Naive thymus-derived CD8-positive, alpha-beta T cell (primary cell): ENCODE measurements around the gene ALDOA. TPM values are rescaled to one million over a fixed set of nuclear protein-coding genes. Genes with fewer than 3 reads are reported as not detected.

Experiments
- ATAC-seq, 2 donors: fragments of 150-1000 bp; cut with Tn5 transposase in 1 of 2; sonication (Bioruptor Pico), chemical (Tn5 transposase) in 1 of 2; 1 replicate in 1 of 2; 2 replicates in 1 of 2; pipeline ENCODE4 v1.10.0; 2021; ENCODE audit warnings: mild to moderate bottlenecking in 2 of 2, moderate library complexity in 2 of 2
- POLR2A ChIA-PET: fragments of 350-600 bp; sonication (Branson Sonifier 250); formaldehyde crosslinking; loops from one replicate; lab custom pipeline; 2021; ENCODE audit warnings: antibody characterized with exemption; lab: Charles Lee
- DNase-seq, 10 donors: peaks; one replicate each; pipeline versions ENCODE4 v3.0.0 to v3.0.0-alpha.2; 2020 to 2022
- H3K27ac Mint-ChIP-seq, 10 donors: one replicate each; pipeline ENCODE4 v1.8.0; 2020 to 2022; ENCODE audit warnings: mild to moderate bottlenecking in 10 of 10, mixed read lengths in 10 of 10, moderate library complexity in 4 of 10, inconsistent platforms in 1 of 10
- H3K27me3 Mint-ChIP-seq, 5 donors: one replicate each; pipeline ENCODE4 v1.8.0; 2021 to 2022; ENCODE audit warnings: mixed read lengths in 5 of 5
- H3K36me3 Mint-ChIP-seq, 3 donors: one replicate each; pipeline ENCODE4 v1.8.0; 2020 to 2022; ENCODE audit warnings: mixed read lengths in 3 of 3, mild to moderate bottlenecking in 2 of 3, inconsistent platforms in 1 of 3
- H3K4me1 Mint-ChIP-seq, 4 donors: one replicate each; pipeline ENCODE4 v1.8.0; 2021 to 2022; ENCODE audit warnings: mixed read lengths in 4 of 4
- H3K4me3 Mint-ChIP-seq, 10 donors: one replicate each; pipeline ENCODE4 v1.8.0; 2020 to 2022; ENCODE audit warnings: mild to moderate bottlenecking in 10 of 10, mixed read lengths in 10 of 10, moderate library complexity in 6 of 10, inconsistent platforms in 1 of 10
- H3K9me3 Mint-ChIP-seq, 9 donors: one replicate each; pipeline ENCODE4 v1.8.0; 2020 to 2022; ENCODE audit warnings: mixed read lengths in 9 of 9, mild to moderate bottlenecking in 3 of 9, inconsistent platforms in 1 of 9, moderate library complexity in 1 of 9
- polyA plus RNA-seq, 3 donors: library from polyadenylated mRNA; unstranded; fragments of 300-500 nt; fragmentation: Illumina TruSeq; gene quantifications; one replicate each; pipeline ENCODE4 v1.2.3, GENCODE V29; 2021
- total RNA-seq, 8 experiments: library from RNA in 2 of 8; stranded (reverse) in 2 of 8; gene quantifications; one replicate each; pipeline ENCODE4 v1.2.3 and lab custom pipeline; 2021 to 2026

ALDOA gene
- total and polyA plus RNA-seq, 5 experiments from 2014 or later, result 580 to 1,176 (median 798) TPM

DNA sequence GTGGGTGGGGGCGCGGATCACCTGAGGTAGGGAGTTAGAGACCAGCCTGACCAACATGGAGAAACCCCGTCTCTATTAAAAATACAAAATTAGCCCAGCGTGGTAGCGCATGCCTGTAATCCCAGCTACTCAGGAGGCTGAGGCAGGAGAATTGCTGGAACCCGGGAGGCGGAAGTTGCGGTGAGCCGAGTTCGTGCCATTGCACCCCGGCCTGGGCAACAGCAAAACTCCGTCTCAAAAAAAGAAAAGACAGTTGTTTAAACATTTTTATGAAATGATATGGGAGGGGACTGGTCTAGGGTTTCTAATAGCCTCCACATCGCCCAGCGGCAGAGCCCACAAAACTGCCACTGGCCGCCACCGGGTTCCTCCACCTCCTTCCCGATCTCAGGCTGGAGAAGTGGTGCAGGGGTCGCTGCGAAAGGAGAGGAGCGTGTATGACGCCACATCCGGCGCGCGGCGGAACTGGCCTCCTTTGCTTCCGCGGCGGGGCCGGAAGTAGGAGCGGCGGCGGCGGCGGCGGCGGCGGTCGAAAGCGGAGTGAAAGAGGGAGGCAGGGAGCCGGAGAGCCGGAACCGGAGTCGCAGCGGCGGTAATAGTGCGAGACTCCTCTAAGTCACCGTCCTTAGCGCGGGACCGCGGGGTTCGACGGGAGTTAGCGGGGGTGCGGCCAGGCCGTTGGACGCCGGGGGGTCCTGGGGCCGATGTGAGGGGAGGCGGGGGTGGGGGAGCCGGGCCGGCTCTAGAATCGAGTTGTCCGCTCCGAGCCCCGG is 10.1 kb downstream of the ALDOA start, which contains the start of gene PPP4C:
PPP4C (plus strand) TSS at position 492 of the 773 bp plus-strand sequence. CDS start 384 bp downstream, outside the sequence.
- no peaks in the 10 kb centered on the region for H3K27me3 Mint-ChIP-seq
- DNase-seq (peak; percentile 83 to 93 (median 89)), ATAC-seq (peak; percentile 86 to 96)
- peak within 1 kb of the TSS; percentile 90 to 98 (median 96) for H3K4me3 Mint-ChIP-seq
- peaks cover 0 to 46% (median 7%) of the 10 kb centered on the region in 3 donors for H3K36me3 Mint-ChIP-seq
- H3K4me1 Mint-ChIP-seq, result peaks cover 18 to 54% (median 39%) of the 10 kb centered on the region in 4 donors
- H3K9me3 Mint-ChIP-seq, result no peaks in the 10 kb centered on the region
- POLR2A ChIA-PET, result interaction anchor here (0.6 to 11.2 kb wide), 7 partner anchors 10 to 111 kb away, joined by 3 to 127 read pairs (median 6); partner anchors contain the start of genes ALDOA and TBX6
- peak within 1 kb of the TSS; percentile 94 to 98 (median 97) for H3K27ac Mint-ChIP-seq

DNA sequence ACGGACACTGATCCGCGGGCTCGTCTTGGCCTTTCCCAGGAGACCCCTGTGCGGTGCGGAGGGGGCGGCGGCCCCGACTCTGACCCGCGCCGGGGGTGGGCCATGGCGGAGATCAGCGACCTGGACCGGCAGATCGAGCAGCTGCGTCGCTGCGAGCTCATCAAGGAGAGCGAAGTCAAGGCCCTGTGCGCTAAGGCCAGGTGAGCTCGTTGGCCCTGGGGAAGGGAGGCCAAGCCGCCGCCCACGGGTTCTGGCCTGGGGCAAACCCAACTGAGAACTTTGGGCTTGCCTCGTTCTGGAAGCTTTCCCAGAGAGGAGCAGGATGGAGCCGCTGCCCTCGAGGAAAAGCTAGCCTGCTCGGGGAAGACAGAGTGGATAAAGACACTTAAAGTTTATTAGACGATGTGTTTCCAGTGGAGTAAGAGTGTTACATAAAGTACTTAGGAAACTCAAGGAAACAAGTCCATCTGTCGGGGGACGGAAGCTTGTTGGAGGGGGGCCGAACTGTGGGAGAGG is 10.8 kb downstream of the ALDOA start:
- Mint-ChIP-seq H3K4me1 (peaks cover 18 to 49% (median 38%) of the 10 kb centered on the region in 4 donors), H3K36me3 (peaks cover 0 to 46% (median 7%) of the 10 kb centered on the region in 3 donors), H3K4me3 (peak overlapping the region; percentile 87 to 98 (median 96)), H3K9me3 (no peaks in the 10 kb centered on the region), H3K27me3 (no peaks in the 10 kb centered on the region), H3K27ac (peak overlapping the region; percentile 85 to 98 (median 94))
- peak in 1 of 10 donors; percentile 65 for DNase-seq
- POLR2A ChIA-PET, result interaction anchor here (0.6 to 11.2 kb wide), 8 partner anchors 10 to 1783 kb away, joined by 3 to 127 read pairs (median 5); partner anchors contain the start of genes ALDOA, CORO1A and TBX6
- peak; percentile 49 to 51 for ATAC-seq

DNA sequence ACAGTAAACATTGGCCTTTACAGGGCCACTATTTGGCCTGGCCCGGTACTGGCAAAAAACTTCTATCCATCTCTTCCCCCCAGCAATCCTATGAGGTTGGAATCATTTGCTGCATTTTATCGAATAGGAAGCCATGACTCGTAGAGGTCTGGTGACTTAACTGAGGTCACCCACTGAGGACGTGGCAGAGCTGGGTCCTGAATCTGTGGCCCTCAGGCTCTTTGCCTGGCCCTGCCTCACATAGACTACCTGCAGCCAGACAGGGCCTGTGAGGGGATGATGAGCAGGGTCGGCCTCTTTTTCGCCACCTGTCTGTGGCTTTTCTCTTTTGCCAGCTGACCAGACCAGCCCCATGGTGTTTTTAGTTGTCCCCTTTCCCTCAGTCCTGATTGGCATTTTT is 12.1 kb downstream of the ALDOA start:
- no peaks in the 10 kb centered on the region for H3K27me3 Mint-ChIP-seq
- H3K36me3 Mint-ChIP-seq, result peaks cover 0 to 46% (median 2%) of the 10 kb centered on the region in 3 donors
- DNase-seq (no peak), ATAC-seq (no peak)
- H3K4me3 Mint-ChIP-seq, result peak overlapping the region; percentile 87 to 98 (median 96)
- POLR2A ChIA-PET, result interaction anchor here (0.6 to 11.2 kb wide), 5 partner anchors 12 to 196 kb away, joined by 3 to 127 read pairs (median 4); partner anchors contain the start of genes ALDOA, CORO1A and TBX6
- peaks cover 22 to 47% (median 37%) of the 10 kb centered on the region in 4 donors for H3K4me1 Mint-ChIP-seq
- peak overlapping the region in 9 of 10 donors; percentile 76 to 98 (median 94) for H3K27ac Mint-ChIP-seq
- H3K9me3 Mint-ChIP-seq, result no peaks in the 10 kb centered on the region

DNA sequence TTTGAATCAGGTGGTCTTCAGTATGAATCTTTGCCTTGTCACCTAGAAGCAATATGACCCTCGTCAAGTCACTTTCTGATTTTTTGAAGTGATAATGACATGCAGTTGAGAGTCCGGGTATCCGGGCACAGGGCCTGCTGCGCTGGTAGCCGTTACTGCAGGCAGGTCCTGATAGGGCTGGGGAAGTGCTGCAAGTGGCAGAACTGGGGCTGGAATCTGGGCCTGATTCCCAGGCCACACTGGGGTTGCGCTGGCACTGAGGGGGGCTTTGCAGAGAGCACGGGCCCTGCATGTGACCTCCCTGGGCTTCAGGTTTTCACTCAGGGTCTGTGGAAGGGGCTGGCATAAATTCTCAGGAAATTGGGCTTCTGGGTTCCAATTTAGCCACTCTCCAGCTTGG is 13.2 kb downstream of the ALDOA start:
- Mint-ChIP-seq H3K27ac (peak overlapping the region in 1 of 10 donors; percentile 49), H3K4me3 (peak overlapping the region in 1 of 10 donors; percentile 40), H3K36me3 (peaks cover 0 to 57% (median 2%) of the 10 kb centered on the region in 3 donors), H3K27me3 (no peaks in the 10 kb centered on the region), H3K4me1 (peaks cover 26 to 48% (median 37%) of the 10 kb centered on the region in 4 donors), H3K9me3 (no peaks in the 10 kb centered on the region)
- no peak for DNase-seq
- POLR2A ChIA-PET, result interaction anchor here (0.6 to 11.2 kb wide), 6 partner anchors 13 to 1225 kb away, joined by 3 to 127 read pairs (median 4); partner anchors contain the start of genes ALDOA, CORO1A and TBX6
- no peak for ATAC-seq

DNA sequence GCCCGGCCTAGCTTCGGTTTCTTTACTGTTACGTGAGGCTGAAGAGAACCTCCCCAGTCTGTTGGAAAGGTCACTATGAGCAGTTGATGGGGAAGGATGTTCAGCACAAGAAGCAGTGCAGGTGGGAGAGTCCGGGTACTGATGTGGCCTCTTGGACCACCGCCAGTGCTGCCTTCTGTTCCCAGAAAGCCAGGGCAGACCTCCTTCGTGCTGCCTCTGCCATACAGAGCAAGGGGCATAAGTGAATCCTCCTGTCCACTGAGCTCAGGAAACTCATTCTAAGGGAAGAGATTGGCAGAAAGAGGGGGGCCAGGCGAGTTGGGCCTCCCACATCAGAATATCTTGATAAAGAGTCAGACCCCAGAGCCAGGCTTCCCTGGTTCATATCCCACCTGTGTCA is 13.9 kb downstream of the ALDOA start:
- H3K36me3 Mint-ChIP-seq, result peaks cover 0 to 65% (median 2%) of the 10 kb centered on the region in 3 donors
- no peak for DNase-seq
- peak overlapping the region in 3 of 10 donors; percentile 20 to 52 (median 31) for H3K27ac Mint-ChIP-seq
- H3K4me1 Mint-ChIP-seq, result peaks cover 26 to 50% (median 37%) of the 10 kb centered on the region in 4 donors
- no peak for ATAC-seq
- H3K9me3 Mint-ChIP-seq, result no peaks in the 10 kb centered on the region
- no peak overlapping the region for H3K4me3 Mint-ChIP-seq
- POLR2A ChIA-PET, result interaction anchor here (0.6 to 11.2 kb wide), 5 partner anchors 12 to 1226 kb away, joined by 3 to 127 read pairs (median 4); partner anchors contain the start of genes ALDOA and TBX6
- H3K27me3 Mint-ChIP-seq, result no peaks in the 10 kb centered on the region

DNA sequence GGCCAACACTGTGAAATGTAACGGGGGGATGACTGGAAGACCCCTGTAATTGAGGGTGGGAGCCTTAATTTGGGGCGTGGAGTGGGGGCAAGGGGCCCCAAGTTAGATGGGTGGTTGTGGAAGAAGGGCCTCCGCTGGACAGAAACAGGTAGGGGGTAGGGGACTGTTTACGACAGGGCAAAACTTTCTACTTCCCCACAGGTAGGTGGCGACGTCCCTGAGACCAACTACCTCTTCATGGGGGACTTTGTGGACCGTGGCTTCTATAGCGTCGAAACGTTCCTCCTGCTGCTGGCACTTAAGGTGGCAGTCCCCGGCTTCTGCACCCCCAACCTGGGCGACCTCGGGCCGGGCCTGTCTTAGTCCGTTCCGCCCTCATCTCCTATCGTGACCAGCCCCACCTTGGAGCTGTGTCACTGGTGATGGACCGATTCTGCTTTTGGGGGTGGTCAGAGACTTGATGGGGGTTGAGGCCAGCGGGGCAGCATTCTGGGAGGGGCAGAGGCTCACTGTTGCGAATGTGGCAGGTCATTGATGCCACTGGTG is 17.1 kb downstream of the ALDOA start:
- H3K27ac Mint-ChIP-seq, result peak overlapping the region in 5 of 10 donors; percentile 22 to 85 (median 61)
- H3K36me3 Mint-ChIP-seq, result peaks cover 0 to 57% (median 2%) of the 10 kb centered on the region in 3 donors
- no peaks in the 10 kb centered on the region for H3K27me3 Mint-ChIP-seq
- no peak for ATAC-seq
- no peaks in the 10 kb centered on the region for H3K9me3 Mint-ChIP-seq
- no peak overlapping the region for H3K4me3 Mint-ChIP-seq
- no peak for DNase-seq
- H3K4me1 Mint-ChIP-seq, result peaks cover 14 to 28% (median 16%) of the 10 kb centered on the region in 4 donors
- POLR2A ChIA-PET, result interaction anchor here (0.5 to 1.2 kb wide), 5 partner anchors 8 to 381 kb away, joined by 3 to 4 read pairs (median 4); no protein-coding TSS in a partner anchor

DNA sequence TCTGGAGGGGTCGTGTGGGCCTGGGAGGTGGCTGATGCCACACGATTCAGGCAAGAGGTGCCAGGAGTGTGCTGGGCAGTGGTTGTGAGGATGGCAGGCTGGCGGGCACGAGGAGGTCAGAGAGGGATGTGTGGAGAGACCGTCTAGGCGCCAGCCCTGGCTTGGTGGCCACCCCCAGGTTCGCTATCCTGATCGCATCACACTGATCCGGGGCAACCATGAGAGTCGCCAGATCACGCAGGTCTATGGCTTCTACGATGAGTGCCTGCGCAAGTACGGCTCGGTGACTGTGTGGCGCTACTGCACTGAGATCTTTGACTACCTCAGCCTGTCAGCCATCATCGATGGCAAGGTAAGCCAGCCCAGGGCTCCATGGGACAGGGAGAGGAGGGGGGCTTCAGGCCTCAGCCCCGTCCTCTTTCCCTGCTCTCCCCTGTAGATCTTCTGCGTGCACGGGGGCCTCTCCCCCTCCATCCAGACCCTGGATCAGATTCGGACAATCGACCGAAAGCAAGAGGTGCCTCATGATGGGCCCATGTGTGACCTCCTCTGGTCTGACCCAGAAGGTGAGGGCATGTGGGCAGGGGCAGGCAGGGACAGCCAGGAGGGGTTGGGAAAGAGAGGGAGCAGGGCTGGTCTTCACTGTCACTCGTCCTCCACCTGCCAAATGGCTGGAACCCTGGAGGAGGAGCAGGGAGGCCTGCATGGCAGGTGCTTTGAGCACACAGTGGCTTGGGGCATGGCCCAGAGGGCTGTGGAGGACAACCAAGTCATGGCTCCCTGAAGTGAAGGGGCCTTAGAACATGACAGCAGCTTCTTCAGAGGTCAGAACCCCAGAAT is 17.9 kb downstream of the ALDOA start:
- ATAC-seq, result peak in 1 of 2 donors; percentile 11
- Mint-ChIP-seq H3K27me3 (no peaks in the 10 kb centered on the region), H3K4me3 (no peak overlapping the region), H3K36me3 (peaks cover 0 to 51% (median 2%) of the 10 kb centered on the region in 3 donors), H3K4me1 (peaks cover 9 to 19% (median 10%) of the 10 kb centered on the region in 4 donors), H3K27ac (peak overlapping the region in 3 of 10 donors; percentile 36 to 85 (median 83)), H3K9me3 (no peaks in the 10 kb centered on the region)
- POLR2A ChIA-PET, result no interaction called here
- DNase-seq, result no peak

DNA sequence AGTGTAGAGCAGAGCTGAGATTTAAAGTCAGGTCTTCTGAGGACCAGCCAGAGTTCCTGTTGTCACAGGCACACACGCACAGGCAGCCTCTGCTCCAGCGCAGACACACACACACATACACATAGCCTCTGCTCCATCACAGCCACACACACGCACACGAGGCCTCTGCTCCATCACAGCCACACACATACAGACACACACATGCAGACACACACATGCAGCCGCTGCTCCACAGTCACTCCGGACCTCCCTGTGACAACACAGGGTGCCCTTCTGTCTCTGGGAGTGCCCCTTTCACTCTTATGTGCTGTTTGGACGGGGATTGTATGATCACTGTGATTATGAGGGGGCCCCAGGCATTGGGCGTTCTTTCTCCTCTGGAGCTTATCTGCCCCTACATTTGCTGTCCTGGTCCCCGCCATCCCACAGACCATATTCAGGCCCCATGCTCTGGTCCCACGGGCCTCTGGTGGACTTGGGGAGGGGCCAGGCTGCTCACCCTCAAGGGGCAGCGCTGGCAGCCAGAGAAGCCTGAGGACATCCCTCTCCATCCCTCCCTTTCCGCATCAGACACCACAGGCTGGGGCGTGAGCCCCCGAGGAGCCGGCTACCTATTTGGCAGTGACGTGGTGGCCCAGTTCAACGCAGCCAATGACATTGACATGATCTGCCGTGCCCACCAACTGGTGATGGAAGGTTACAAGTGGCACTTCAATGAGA is 18.7 kb downstream of the ALDOA start:
- H3K9me3 Mint-ChIP-seq, result no peaks in the 10 kb centered on the region
- H3K27me3 Mint-ChIP-seq, result no peaks in the 10 kb centered on the region
- H3K36me3 Mint-ChIP-seq, result peaks cover 0 to 48% (median 2%) of the 10 kb centered on the region in 3 donors
- POLR2A ChIA-PET, result interaction anchor here (1.4 kb wide), 1 partner anchor 12 kb away, joined by 4 read pairs; the partner anchor contains the start of gene YPEL3
- H3K27ac Mint-ChIP-seq, result peak overlapping the region in 4 of 10 donors; percentile 14 to 69 (median 28)
- DNase-seq (no peak), ATAC-seq (peak in 1 of 2 donors; percentile 9)
- H3K4me3 Mint-ChIP-seq, result no peak overlapping the region
- H3K4me1 Mint-ChIP-seq, result peaks cover 9 to 21% (median 16%) of the 10 kb centered on the region in 4 donors

DNA sequence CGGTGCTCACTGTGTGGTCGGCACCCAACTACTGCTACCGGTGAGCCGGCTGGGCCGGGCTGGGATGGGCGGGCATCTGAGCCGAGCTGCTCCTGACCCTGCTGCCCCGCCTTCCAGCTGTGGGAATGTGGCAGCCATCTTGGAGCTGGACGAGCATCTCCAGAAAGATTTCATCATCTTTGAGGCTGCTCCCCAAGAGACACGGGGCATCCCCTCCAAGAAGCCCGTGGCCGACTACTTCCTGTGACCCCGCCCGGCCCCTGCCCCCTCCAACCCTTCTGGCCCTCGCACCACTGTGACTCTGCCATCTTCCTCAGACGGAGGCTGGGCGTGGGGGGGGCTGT is 19.2 kb downstream of the ALDOA start:
- Mint-ChIP-seq H3K36me3 (peaks cover 0 to 43% (median 2%) of the 10 kb centered on the region in 3 donors), H3K27me3 (no peaks in the 10 kb centered on the region), H3K9me3 (no peaks in the 10 kb centered on the region), H3K4me1 (peaks cover 12 to 21% (median 16%) of the 10 kb centered on the region in 4 donors), H3K4me3 (no peak overlapping the region), H3K27ac (no peak overlapping the region)
- POLR2A ChIA-PET, result interaction anchor here (0.7 to 1.4 kb wide), 3 partner anchors 11 to 18 kb away, joined by 3 to 4 read pairs (median 4); partner anchors contain the start of gene YPEL3
- no peak for DNase-seq
- no peak for ATAC-seq

DNA sequence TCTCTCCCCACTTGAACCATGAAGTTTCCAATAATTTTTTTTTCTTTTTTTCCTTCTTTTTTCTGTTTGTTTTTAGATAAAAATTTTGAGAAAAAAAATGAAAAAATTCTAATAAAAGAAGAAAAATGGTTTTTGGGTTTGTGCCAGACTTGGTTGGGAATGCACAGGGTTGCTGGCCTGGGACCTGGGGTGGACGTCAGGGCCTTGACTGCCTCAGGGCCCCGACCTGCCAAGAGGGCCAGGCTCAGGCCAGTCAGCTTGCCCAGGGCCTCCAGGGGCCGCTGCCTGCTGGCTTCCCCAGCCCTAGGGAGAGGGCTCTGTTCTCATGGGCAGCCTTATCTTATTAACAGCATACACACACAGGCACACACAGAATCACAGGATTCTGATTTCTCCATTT is 19.7 kb downstream of the ALDOA start:
- DNase-seq (no peak), ATAC-seq (no peak)
- Mint-ChIP-seq H3K9me3 (no peaks in the 10 kb centered on the region), H3K27me3 (no peaks in the 10 kb centered on the region), H3K27ac (peak overlapping the region in 2 of 10 donors; percentile 36 to 80), H3K36me3 (peaks cover 0 to 41% (median 2%) of the 10 kb centered on the region in 3 donors), H3K4me1 (peaks cover 16 to 24% (median 20%) of the 10 kb centered on the region in 4 donors), H3K4me3 (no peak overlapping the region)
- POLR2A ChIA-PET, result interaction anchor here (0.7 to 1.4 kb wide), 3 partner anchors 11 to 18 kb away, joined by 3 to 4 read pairs (median 4); partner anchors contain the start of gene YPEL3
